HepG2 (cell line): ENCODE results near the gene RGS6. TPM values are rescaled to one million over a fixed set of nuclear protein-coding genes. Genes with fewer than 3 reads are reported as not detected.

ENCODE experiments used
- ATAC-seq: fragments of 200-7000 bp; cut with Tn5 transposase; 3 replicates; pipeline ENCODE4 v1.9.1; 2020; ENCODE audit warnings: mild to moderate bottlenecking, moderate library complexity
- BruUV-seq: library from RNA; stranded (reverse); fragments of 400-500 nt; replicated peaks from 2 replicates; lab custom pipeline; 2021; lab: Mats Ljungman, UMichigan
- CTCF ChIA-PET: fragments of 300-600 bp; formaldehyde crosslinking; extraction: SDS; loops from one replicate; lab custom pipeline; 2021; ENCODE audit warnings: low total read pairs, inconsistent platforms, low intra/inter-chr PET ratio; lab: Yijun Ruan, JAX
- POLR2A ChIA-PET: fragments of 350-600 bp; sonication (Branson Sonifier 250); formaldehyde crosslinking; loops from one replicate; lab custom pipeline; 2020; ENCODE audit warnings: antibody characterized with exemption, inconsistent platforms; lab: Yijun Ruan, JAX
- DNase-seq: peaks from one replicate; pipeline ENCODE4 v3.0.0-alpha.2; 2015; ENCODE audit warnings: low spot score
- FAIRE-seq: peaks from 3 replicates; lab custom pipeline; 2011; peaks lifted over from hg19 to GRCh38; lab: Jason Lieb, UNC
- H2AFZ ChIP-seq: one replicate; pipeline ENCODE4 v1.6.1; 2011; ENCODE audit warnings: low read length, inconsistent platforms
- H3K27ac ChIP-seq: fragments of 300-600 bp; 3 replicates; pipeline ENCODE4 v1.8.0; 2011; ENCODE audit warnings: mixed run types, mild to moderate bottlenecking, mixed read lengths, low read length, inconsistent platforms; ENCODE audit not compliant: insufficient read depth; ENCODE audit errors: extremely low read length
- H3K27me3 ChIP-seq, 2 experiments: fragments of 200-600 bp in 1 of 2; 2 replicates in 1 of 2; 3 replicates in 1 of 2; pipeline versions ENCODE4 v1.6.0 to v1.8.0; 2011; ENCODE audit warnings: low read length in 2 of 2, mild to moderate bottlenecking in 2 of 2, moderate library complexity in 2 of 2, inconsistent platforms in 1 of 2; ENCODE audit not compliant: insufficient read depth in 2 of 2, control insufficient read depth in 1 of 2
- H3K36me3 ChIP-seq, 2 experiments: fragments of 200-600 bp in 1 of 2; replicated peaks in 1 of 2; 2 replicates in 1 of 2; 3 replicates in 1 of 2; pipeline versions ENCODE4 v1.5.1 to v1.8.0; 2011; ENCODE audit warnings: low read length in 2 of 2, inconsistent platforms in 1 of 2; ENCODE audit not compliant: insufficient read depth in 2 of 2, control insufficient read depth in 1 of 2
- H3K4me1 ChIP-seq: 2 replicates; pipeline ENCODE4 v1.5.1; 2012; ENCODE audit warnings: low read length, inconsistent platforms; ENCODE audit not compliant: insufficient read depth
- H3K4me2 ChIP-seq: 2 replicates; pipeline ENCODE4 v1.6.0; 2011; ENCODE audit warnings: low read depth, low read length, inconsistent platforms
- H3K4me3 ChIP-seq, 3 experiments: fragments of 200-600 bp in 1 of 3; sonication (generic), shearing (Covaris generic) in 1 of 3; replicated peaks in 1 of 3; 2 replicates each; pipeline ENCODE4 v1.5.1; 2011 to 2016; ENCODE audit warnings: low read length in 3 of 3, inconsistent platforms in 2 of 3, low read depth in 2 of 3, mild to moderate bottlenecking in 2 of 3, control low read depth in 1 of 3, mixed read lengths in 1 of 3; ENCODE audit not compliant: insufficient read depth in 1 of 3
- H3K79me2 ChIP-seq: one replicate; pipeline ENCODE4 v1.6.1; 2011; ENCODE audit warnings: low read length, inconsistent platforms; ENCODE audit not compliant: insufficient read depth
- H3K9ac ChIP-seq: 2 replicates; pipeline ENCODE4 v1.6.0; 2011; ENCODE audit warnings: mild to moderate bottlenecking, low read depth, low read length, inconsistent platforms; ENCODE audit not compliant: insufficient read depth
- H3K9me3 ChIP-seq: 2 replicates; pipeline ENCODE4 v1.5.1; 2012; ENCODE audit warnings: mild to moderate bottlenecking, low read length
- H4K20me1 ChIP-seq: 2 replicates; pipeline ENCODE4 v1.6.0; 2011; ENCODE audit warnings: inconsistent platforms, mild to moderate bottlenecking, low read length, moderate library complexity; ENCODE audit not compliant: insufficient read depth
- NFE2 ChIP-seq: sonication (generic); formaldehyde crosslinking; IDR thresholded peaks from 2 replicates; pipeline ENCODE4 v1.4.0; 2020; ENCODE audit warnings: missing genetic modification reagents
- WGBS: methylation state at CpG from one replicate; pipeline ENCODE4 v1.1.6; 2017; ENCODE audit warnings: low lambda C conversion rate; 5-methylcytosine and 5-hydroxymethylcytosine counted together
- in situ Hi-C: cut with HindIII; loops from 2 replicates; pipeline ENCODE4 v1.10.0; 2017; ENCODE audit warnings: low pct_unique_long_range_greater_than_20kb; ENCODE audit not compliant: extremely low pct_ligation_motif_present
- intact Hi-C: fragments of 100-400 bp; cut with micrococcal nuclease; formaldehyde crosslinking; loops from one replicate; pipeline ENCODE4 v1.10.0; 2022; ENCODE audit not compliant: unreplicated experiment
- polyA plus RNA-seq, 8 experiments: library from polyadenylated mRNA; depleted of rRNA in 3 of 8; stranded (reverse) in 7 of 8; unstranded in 1 of 8; fragments of >200 nt; fragmentation: Illumina TruSeq in 4 of 8; extraction: Trizol in 4 of 8; gene quantifications; 2 replicates each; pipeline versions ENCODE4 v1.2.1 to v1.2.3, GENCODE V29; 2011 to 2016; ENCODE audit warnings: low read depth in 4 of 8, missing spikeins in 1 of 8, mixed read lengths in 1 of 8; ENCODE audit not compliant: insufficient read depth in 1 of 8
- total RNA-seq, 5 experiments: library from RNA; depleted of rRNA; stranded (reverse); fragments of >200 nt; fragmentation: Illumina TruSeq; extraction: Trizol; gene quantifications; 2 replicates each; pipeline ENCODE4 v1.2.3, GENCODE V29; 2016; ENCODE audit warnings: low read depth in 1 of 5
- TF ChIP-seq, protein P1 (sequence below): IDR thresholded peaks from 2 replicates; pipeline ENCODE4 v1.6.1; 2012; ENCODE audit warnings: low read depth, low read length, improper control_type of control experiment
- TF ChIP-seq, protein P2 (sequence below): sonication (generic); formaldehyde crosslinking; IDR thresholded peaks from 2 replicates; pipeline ENCODE4 v1.4.0; 2020; ENCODE audit warnings: mild to moderate bottlenecking, missing genetic modification reagents

The RGS6 gene
- total and polyA plus RNA-seq, 2 of the 13 experiments (the other 11 are each of a cell fraction or from before 2014, with no cell fraction given) = not detected

DNA sequence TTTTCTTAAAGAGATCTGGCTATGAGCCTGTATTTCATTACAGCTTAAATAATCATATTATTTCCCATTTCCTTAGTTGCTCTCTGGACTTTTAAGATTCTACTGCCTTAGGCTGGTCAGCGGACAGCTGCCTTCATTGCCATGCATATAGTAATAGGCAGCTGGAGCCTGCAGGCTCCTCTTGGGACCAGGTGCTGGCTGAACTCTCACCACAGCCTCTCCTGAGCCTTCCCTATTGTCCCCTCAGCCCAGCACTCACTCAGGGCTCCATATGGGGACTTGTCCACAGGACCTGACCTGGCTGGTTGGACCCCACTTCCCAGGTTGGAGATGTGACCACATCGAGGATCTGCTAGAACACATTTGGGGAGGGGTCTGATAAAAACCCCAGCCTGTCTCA lies 556.3 kb downstream of the RGS6 start:
- BruUV-seq = no TSS peak
- no peak for DNase-seq
- no peaks in the 10 kb centered on the region for H4K20me1 ChIP-seq
- H3K4me2 ChIP-seq = no peak overlapping the region
- H3K4me3 ChIP-seq = no peak overlapping the region
- no peak for FAIRE-seq
- no peak for ATAC-seq
- intact Hi-C loops (no loop called here), in situ Hi-C loops (no loop called here)
- ChIA-PET CTCF (no interaction called here), POLR2A (no interaction called here)
- 45% methylated on average over 2 of the region's 2 CpGs for WGBS
- no peak overlapping the region for H3K9ac ChIP-seq
- H3K4me1 ChIP-seq = no peaks in the 10 kb centered on the region
- no peak overlapping the region for H3K27ac ChIP-seq
- no peaks in the 10 kb centered on the region for H3K79me2 ChIP-seq
- H2AFZ ChIP-seq = no peak overlapping the region
- no peaks in the 10 kb centered on the region for H3K27me3 ChIP-seq
- H3K36me3 ChIP-seq = no peaks in the 10 kb centered on the region
- peaks cover 11% of the 10 kb centered on the region; the same call in 1 of the 2 replicates for H3K9me3 ChIP-seq
- TF ChIP-seq, protein P1, sequence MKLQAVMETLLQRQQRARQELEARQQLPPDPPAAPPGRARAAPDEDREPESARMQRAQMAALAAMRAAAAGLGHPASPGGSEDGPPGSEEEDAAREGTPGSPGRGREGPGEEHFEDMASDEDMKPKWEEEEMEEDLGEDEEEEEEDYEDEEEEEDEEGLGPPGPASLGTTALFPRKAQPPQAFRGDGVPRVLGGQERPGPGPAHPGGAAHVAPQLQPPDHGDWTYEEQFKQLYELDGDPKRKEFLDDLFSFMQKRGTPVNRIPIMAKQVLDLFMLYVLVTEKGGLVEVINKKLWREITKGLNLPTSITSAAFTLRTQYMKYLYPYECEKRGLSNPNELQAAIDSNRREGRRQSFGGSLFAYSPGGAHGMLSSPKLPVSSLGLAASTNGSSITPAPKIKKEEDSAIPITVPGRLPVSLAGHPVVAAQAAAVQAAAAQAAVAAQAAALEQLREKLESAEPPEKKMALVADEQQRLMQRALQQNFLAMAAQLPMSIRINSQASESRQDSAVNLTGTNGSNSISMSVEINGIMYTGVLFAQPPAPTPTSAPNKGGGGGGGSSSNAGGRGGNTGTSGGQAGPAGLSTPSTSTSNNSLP = no peak
- no peak for TF ChIP-seq NFE2

DNA sequence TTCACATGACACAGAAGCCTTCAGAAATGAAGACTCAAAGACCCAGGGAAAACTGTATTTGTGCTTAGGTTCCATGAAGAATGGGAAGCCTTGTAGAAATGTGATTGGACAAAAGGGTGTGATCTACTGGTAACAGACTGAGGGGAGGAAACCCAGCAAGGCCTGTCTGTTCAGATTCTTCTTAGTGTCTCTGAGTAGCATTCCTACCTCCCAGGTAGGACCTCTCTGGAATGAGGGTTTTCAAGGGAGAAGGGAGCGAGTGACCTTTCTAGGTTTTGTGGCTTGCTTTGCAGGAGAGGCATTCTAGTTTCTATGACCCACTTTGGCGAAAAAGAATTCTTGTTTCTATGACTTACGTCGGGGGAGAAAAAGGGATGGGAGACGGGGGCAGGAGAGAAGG lies 560.0 kb downstream of the RGS6 start:
- in situ Hi-C loops = no loop called here
- Histone ChIP-seq H4K20me1 (no peaks in the 10 kb centered on the region), H3K79me2 (no peaks in the 10 kb centered on the region), H3K4me3 (no peak overlapping the region), H3K27me3 (no peaks in the 10 kb centered on the region), H3K36me3 (no peaks in the 10 kb centered on the region), H3K9ac (no peak overlapping the region)
- ChIA-PET CTCF (no interaction called here), POLR2A (no interaction called here)
- DNase-seq = no peak
- intact Hi-C loops = no loop called here
- 38% methylated on average over 5 of the region's 5 CpGs for WGBS
- TF ChIP-seq, protein P2, sequence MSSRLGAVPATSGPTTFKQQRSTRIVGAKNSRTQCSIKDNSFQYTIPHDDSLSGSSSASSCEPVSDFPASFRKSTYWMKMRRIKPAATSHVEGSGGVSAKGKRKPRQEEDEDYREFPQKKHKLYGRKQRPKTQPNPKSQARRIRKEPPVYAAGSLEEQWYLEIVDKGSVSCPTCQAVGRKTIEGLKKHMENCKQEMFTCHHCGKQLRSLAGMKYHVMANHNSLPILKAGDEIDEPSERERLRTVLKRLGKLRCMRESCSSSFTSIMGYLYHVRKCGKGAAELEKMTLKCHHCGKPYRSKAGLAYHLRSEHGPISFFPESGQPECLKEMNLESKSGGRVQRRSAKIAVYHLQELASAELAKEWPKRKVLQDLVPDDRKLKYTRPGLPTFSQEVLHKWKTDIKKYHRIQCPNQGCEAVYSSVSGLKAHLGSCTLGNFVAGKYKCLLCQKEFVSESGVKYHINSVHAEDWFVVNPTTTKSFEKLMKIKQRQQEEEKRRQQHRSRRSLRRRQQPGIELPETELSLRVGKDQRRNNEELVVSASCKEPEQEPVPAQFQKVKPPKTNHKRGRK (CRISPR knock-in tag) = no peak
- TF ChIP-seq, all 625 proteins: peak for 0
- H3K27ac ChIP-seq = no peak overlapping the region
- FAIRE-seq (no peak), ATAC-seq (no peak)
- H2AFZ ChIP-seq = no peak overlapping the region
- H3K9me3 ChIP-seq = peaks cover 26% of the 10 kb centered on the region
- no peak overlapping the region for H3K4me2 ChIP-seq
- no TSS peak for BruUV-seq
- H3K4me1 ChIP-seq = no peaks in the 10 kb centered on the region
